Adrenal gland (tissue), 5 donors: ENCODE measurements around the gene MAP2K5.

Experiments
- CTCF ChIP-seq, 6 experiments: fragments of 450-650 bp in 4 of 6; fragments of 200-600 bp in 2 of 6; sonication (generic) in 1 of 6; IDR thresholded peaks; 1 replicate in 5 of 6; 2 replicates in 1 of 6; pipeline versions ENCODE4 v1.5.1 to v1.8.0; 2016 to 2021; ENCODE audit warnings: antibody characterized with exemption in 6 of 6, mild to moderate bottlenecking in 2 of 6, moderate library complexity in 1 of 6
- POLR2A ChIP-seq, 2 donors: fragments of 450-650 bp; IDR thresholded peaks; one replicate each; pipeline ENCODE4 v1.6.1; 2017; ENCODE audit warnings: antibody characterized with exemption in 2 of 2, mild to moderate bottlenecking in 2 of 2, moderate library complexity in 1 of 2
- donor health status: DM: no; HTN: no; CAD: no.

- no peak for TF ChIP-seq CTCF (IDR thresholded peaks at IDR 0.05)
- no peak for TF ChIP-seq POLR2A (IDR thresholded peaks at IDR 0.05)
Observed at GRCh38 chr15:67571648-67572415, 29.3 kb downstream of the MAP2K5 start.
